Pancreas (tissue), 10 donors: ENCODE measurements around the gene ALG12. TPM values are rescaled to one million over a fixed set of nuclear protein-coding genes. Genes with fewer than 3 reads are reported as not detected.
A peak's percentile ranks its signal among the peaks of the same experiment; 100 is the strongest.

Source experiments
- ATAC-seq, 4 donors: fragments of 200-7000 bp; cut with Tn5 transposase; one replicate each; pipeline versions ENCODE4 v1.8.0 to v1.9.1; 2020; ENCODE audit warnings: mild to moderate bottlenecking in 4 of 4, moderate library complexity in 4 of 4
- DNase-seq, 6 donors: peaks; one replicate each; pipeline ENCODE4 v3.0.0-alpha.2; 2020
- FAIRE-seq: peaks from 2 replicates; lab custom pipeline; 2012; peaks lifted over from hg19 to GRCh38; lab: Jason Lieb, UNC
- H3K27ac ChIP-seq, 4 donors: fragments of 200-600 bp; sonication (generic); 1 replicate in 3 of 4; 2 replicates in 1 of 4; pipeline versions ENCODE4 v1.5.0 to v1.8.0; 2020
- H3K27me3 ChIP-seq, 4 donors: fragments of 200-600 bp; one replicate each; pipeline ENCODE4 v1.8.0; 2021
- H3K36me3 ChIP-seq, 3 donors: fragments of 200-600 bp; sonication (generic) in 1 of 3; one replicate each; pipeline versions ENCODE4 v1.5.0 to v1.8.0; 2020 to 2021
- H3K4me1 ChIP-seq, 3 donors: fragments of 200-600 bp; one replicate each; pipeline ENCODE4 v1.8.0; 2021
- H3K4me3 ChIP-seq, 4 donors: fragments of 200-600 bp; sonication (generic) in 2 of 4; one replicate each; pipeline versions ENCODE4 v1.5.0 to v1.8.0; 2020 to 2021
- H3K9me3 ChIP-seq, 4 donors: fragments of 200-600 bp; one replicate each; pipeline ENCODE4 v1.8.0; 2021
- CTCF ChIP-seq, 4 donors: fragments of 200-600 bp; sonication (generic) in 3 of 4; IDR thresholded peaks; one replicate each; pipeline versions ENCODE4 v1.5.0 to v1.8.0; 2021; ENCODE audit warnings: antibody characterized with exemption in 4 of 4
- WGBS, 2 donors: extraction: QIAGEN DNeasy Blood & Tissue Kit; methylation state at CpG; one replicate each; pipeline ENCODE4 v1.1.7; 2013; 5-methylcytosine and 5-hydroxymethylcytosine counted together
- intact Hi-C, 3 donors: fragments of 100-400 bp; cut with DNase I; formaldehyde crosslinking; loops; one replicate each; pipeline versions ENCODE4 v1.11.1 to v1.14.2; 2022
- polyA plus RNA-seq, 2 donors: library from polyadenylated mRNA; stranded (reverse); fragments of 200-250 nt; gene quantifications; one replicate each; pipeline ENCODE4 v1.2.3, GENCODE V29; 2013
- total RNA-seq, 6 donors: library from RNA; stranded (reverse); fragmentation: NEBNext Ultra II Directional in 4 of 6; extraction: Animal tissue kit (Norgen Biotek cat#: 25700) in 4 of 6; gene quantifications; one replicate each; pipeline versions ENCODE4 v1.2.1 to v1.2.4, GENCODE V29; 2021 to 2023
- donor health status: healthy with polysubstance abuse.
- donor health status: DM: no; HTN: no; CAD: no; lungs with moderate emphysema.
- donor health status: DM: no; HTN: no; CAD: no.
- donor health status: control.
- donor health status: control.
- donor health status: Bipolar disorder and iron deficiency.
- donor health status: DM: yes; HTN: yes; CAD: no.
- donor health status: DM: no; HTN: no; CAD: no.
- donor health status: DM: no; HTN: no; CAD: no.
- donor health status: DM: yes; HTN: yes; CAD: no.

Gene ALG12
- total and polyA plus RNA-seq, 8 donors = 7.1 to 13.1 (median 10.8) TPM

DNA sequence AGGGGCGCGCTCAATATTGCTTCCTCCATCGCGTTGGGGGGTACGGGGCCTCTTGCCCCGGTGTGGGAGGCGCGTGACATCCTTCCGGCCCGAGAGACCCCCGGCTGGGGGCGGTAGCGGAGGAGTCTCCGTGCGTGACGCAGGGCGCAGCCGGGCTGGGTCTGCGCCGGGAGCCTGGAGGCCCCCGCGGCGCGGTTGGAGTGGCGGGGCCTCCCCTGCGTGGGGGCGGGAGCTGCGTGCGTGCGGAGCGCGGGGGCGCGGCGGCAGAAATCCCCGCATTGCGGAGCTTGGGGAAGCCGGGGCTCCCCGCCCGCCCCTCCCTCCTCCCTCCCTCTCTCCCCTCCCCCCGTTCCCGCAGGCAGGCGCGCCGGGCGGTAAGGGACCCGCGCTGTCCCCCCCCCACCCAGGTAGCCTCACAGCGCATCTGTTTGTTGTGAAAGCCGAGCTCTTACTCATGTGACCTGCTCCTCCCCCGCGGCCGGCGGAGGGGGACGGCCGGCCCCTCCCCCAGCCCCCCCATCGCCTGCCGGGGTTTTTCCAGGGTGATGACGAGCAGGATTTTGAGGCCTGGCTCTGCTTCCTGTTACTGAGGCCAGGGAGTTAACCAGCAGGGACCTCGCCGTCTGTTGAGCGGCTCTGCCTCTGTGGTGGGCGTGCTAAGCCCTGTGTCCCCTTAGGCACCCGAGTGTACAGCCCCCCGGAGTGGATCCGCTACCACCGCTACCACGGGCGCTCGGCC lies 43.9 kb upstream of the ALG12 start:
- H3K4me3 ChIP-seq = peak overlapping the region; percentile 91 to 98 (median 95)
- FAIRE-seq (no peak), DNase-seq (peak; percentile 86 to 93 (median 88)), ATAC-seq (peak; percentile 20 to 57 (median 48))
- no peaks in the 10 kb centered on the region for H3K27me3 ChIP-seq
- no peak for TF ChIP-seq CTCF (IDR thresholded peaks at IDR 0.05)
- peaks cover 0 to 19% (median 17%) of the 10 kb centered on the region in 3 donors for H3K36me3 ChIP-seq
- H3K9me3 ChIP-seq = no peaks in the 10 kb centered on the region
- WGBS, 2 donors = 13 to 24% methylated on average over 25 to 70 of the region's 70 CpGs
- H3K27ac ChIP-seq = peak overlapping the region; percentile 67 to 95 (median 90)
- intact Hi-C loops = no loop called here
- peaks cover 16 to 49% (median 18%) of the 10 kb centered on the region in 3 donors for H3K4me1 ChIP-seq

- ATAC-seq (no peak), DNase-seq (peak in 5 of 6 donors; percentile 33 to 87 (median 69)), FAIRE-seq (no peak)
- peaks cover 16 to 43% (median 18%) of the 10 kb centered on the region in 3 donors for H3K4me1 ChIP-seq
- peaks cover 0 to 19% (median 17%) of the 10 kb centered on the region in 3 donors for H3K36me3 ChIP-seq
- H3K27me3 ChIP-seq = no peaks in the 10 kb centered on the region
- H3K4me3 ChIP-seq = peak overlapping the region; percentile 91 to 98 (median 95)
- H3K9me3 ChIP-seq = no peaks in the 10 kb centered on the region
- intact Hi-C loops = no loop called here
- H3K27ac ChIP-seq = peak overlapping the region; percentile 67 to 95 (median 90)
- WGBS, 2 donors = 5 to 7% methylated on average over 48 to 49 of the region's 49 CpGs
- TF ChIP-seq CTCF (IDR thresholded peaks at IDR 0.05) = no peak
These were observed 43.4 kb upstream of the ALG12 start for GRCh38 chr22:49961601-49962011.

GRCh38 chr22:49961005-49961600 lies 42.9 kb upstream of the ALG12 start:
- Histone ChIP-seq H3K36me3 (peaks cover 0 to 19% (median 17%) of the 10 kb centered on the region in 3 donors), H3K4me3 (peak overlapping the region; percentile 91 to 98 (median 95)), H3K27me3 (no peaks in the 10 kb centered on the region), H3K27ac (peak overlapping the region; percentile 67 to 95 (median 90)), H3K4me1 (peaks cover 16 to 39% (median 18%) of the 10 kb centered on the region in 3 donors), H3K9me3 (no peaks in the 10 kb centered on the region)
- TF ChIP-seq CTCF (IDR thresholded peaks at IDR 0.05) = no peak
- intact Hi-C loops = no loop called here
- FAIRE-seq = no peak
- 1 to 5% methylated on average over 27 to 84 of the region's 84 CpGs for WGBS, 2 donors
- ATAC-seq = peak in 1 of 4 donors; percentile 6
- peak; percentile 49 to 89 (median 70) for DNase-seq

GRCh38 chr22:49960159-49961004 lies 42.1 kb upstream of the ALG12 start, which contains the start of gene PIM3:
Gene PIM3 (plus strand): TSS chr22:49960772. CDS start chr22:49960948, 176 bp downstream.
- H3K27me3 ChIP-seq = no peaks in the 10 kb centered on the region
- FAIRE-seq (peak; percentile 13), ATAC-seq (peak; percentile 75 to 83 (median 80)), DNase-seq (peak; percentile 93 to 98 (median 96))
- H3K4me1 ChIP-seq = peaks cover 19 to 41% (median 23%) of the 10 kb centered on the region in 3 donors
- peak within 1 kb of the TSS; percentile 87 to 95 (median 91) for H3K27ac ChIP-seq
- H3K4me3 ChIP-seq = peak within 1 kb of the TSS; percentile 91 to 98 (median 95)
- no peaks in the 10 kb centered on the region for H3K9me3 ChIP-seq
- intact Hi-C loops = no loop called here
- no peak for TF ChIP-seq CTCF (IDR thresholded peaks at IDR 0.05)
- WGBS, 2 donors = 0 to 1% methylated on average over 73 to 137 of the region's 137 CpGs
- H3K36me3 ChIP-seq = peaks cover 0 to 19% (median 17%) of the 10 kb centered on the region in 3 donors
